ENCODE measurements around the gene STRA6. TPM values are rescaled to one million over a fixed set of nuclear protein-coding genes. Genes with fewer than 3 reads are reported as not detected.

STRA6 gene
- total and polyA plus RNA-seq, 3 donors from 2014 or later = 4.1 to 14.1 (median 9.3) TPM

DNA sequence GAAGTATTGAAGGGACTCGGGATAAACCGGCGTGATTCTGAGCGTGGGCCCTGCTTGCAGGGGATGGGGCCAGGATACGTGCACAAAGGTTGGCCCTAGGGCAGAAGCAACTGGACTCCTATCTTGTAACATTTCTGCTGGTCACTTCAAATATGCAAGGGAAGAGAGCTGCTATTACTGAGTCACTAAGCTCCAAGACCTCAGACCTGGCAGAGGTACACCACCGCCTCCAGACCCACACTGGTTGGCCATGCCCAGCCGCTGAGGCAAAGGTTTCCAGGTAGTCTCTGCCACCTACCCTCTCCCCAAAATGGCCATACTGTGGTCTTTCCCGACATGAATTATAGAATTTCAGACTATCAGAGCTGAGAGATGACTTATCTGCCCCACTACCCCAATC lies 13.4 kb upstream of the STRA6 start:
- H3K4me3 ChIP-seq = no peak overlapping the region
- no peaks in the 10 kb centered on the region for H3K27me3 ChIP-seq
- H3K36me3 ChIP-seq (ENCODE audit: low read depth, missing control alignments) = no peaks in the 10 kb centered on the region
- TF ChIP-seq CTCF (IDR thresholded peaks at IDR 0.05) (no peak), POLR2A (IDR thresholded peaks at IDR 0.05) (no peak)
- intact Hi-C loops (cut with DNase I; ENCODE audit: low total_unique reads) = no loop called here
- no peaks in the 10 kb centered on the region for H3K9me3 ChIP-seq
- no peaks in the 10 kb centered on the region for H3K4me1 ChIP-seq
- H3K27ac ChIP-seq = no peak overlapping the region
- DNase-seq = no peak
- 93 to 94% methylated on average over 8 of the region's 8 CpGs for WGBS, 2 donors

DNA sequence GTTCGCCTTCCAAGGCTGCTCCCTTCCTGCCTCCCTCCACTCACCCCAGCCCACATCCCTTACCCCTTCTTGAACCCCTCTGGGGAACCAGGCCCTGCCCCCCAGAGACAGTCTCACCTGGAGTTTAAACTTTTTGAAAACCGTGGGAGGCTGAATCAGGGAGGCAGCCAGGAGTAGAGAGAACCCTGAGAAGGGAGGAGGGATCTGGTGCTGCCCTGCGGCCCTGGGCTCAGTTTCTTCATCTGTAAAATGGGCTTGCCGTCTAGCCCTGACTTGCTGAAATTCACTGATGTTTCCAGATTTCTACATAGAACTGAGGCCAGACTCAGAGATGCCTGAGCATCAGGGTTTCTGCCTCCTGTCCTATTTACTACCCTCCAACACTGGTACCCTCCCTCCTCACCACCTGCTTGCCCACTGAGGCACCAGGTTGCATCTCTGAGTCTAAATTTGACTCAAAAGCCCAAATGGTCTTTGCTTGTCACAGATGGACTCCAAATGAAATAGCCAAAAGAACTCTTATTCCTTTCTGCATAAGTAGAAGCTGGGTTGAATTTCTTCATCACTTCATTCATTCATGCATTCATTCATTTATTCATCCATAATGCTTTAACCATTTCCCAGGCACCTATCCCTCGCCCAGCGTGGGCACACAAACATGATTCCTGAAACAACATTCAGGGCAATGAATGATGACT lies 11.9 kb upstream of the STRA6 start:
- 78 to 89% methylated on average over 6 of the region's 6 CpGs for WGBS, 2 donors

DNA sequence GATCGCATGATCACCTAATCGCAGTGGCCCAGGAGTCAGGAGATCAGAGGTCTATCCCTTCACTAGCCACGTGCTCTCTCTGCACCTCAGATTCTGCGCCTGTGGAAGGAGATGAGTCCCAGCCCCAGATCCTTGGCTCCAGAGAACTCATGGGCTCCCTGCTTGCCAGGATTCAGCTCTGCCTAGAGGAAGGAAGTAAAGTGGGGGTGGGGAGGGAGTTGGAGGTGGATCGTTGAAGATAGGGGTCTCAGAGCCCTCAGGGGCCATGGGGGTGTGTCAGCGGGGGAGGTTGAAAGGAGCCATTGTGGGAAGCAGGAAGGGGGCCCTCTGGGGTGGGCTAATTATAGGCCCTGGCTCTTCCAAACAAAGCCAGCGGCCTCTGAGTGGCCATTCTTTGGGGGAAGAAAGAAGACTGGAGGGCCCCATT lies 11.3 kb upstream of the STRA6 start:
- 62 to 72% methylated on average over 4 to 7 of the region's 7 CpGs for WGBS, 2 donors
- Histone ChIP-seq H3K9me3 (no peaks in the 10 kb centered on the region), H3K36me3 (ENCODE audit: low read depth, missing control alignments) (no peaks in the 10 kb centered on the region), H3K4me3 (no peak overlapping the region), H3K4me1 (peaks cover 5% of the 10 kb centered on the region), H3K27ac (no peak overlapping the region), H3K27me3 (no peaks in the 10 kb centered on the region)
- DNase-seq = no peak
- TF ChIP-seq CTCF (IDR thresholded peaks at IDR 0.05) (no peak), POLR2A (IDR thresholded peaks at IDR 0.05) (no peak)
- intact Hi-C loops (cut with DNase I; ENCODE audit: low total_unique reads) = no loop called here

More for the DNA sequence above, 11.9 kb upstream of the STRA6 start:
- Histone ChIP-seq H3K27me3 (no peaks in the 10 kb centered on the region), H3K4me1 (no peaks in the 10 kb centered on the region), H3K36me3 (ENCODE audit: low read depth, missing control alignments) (no peaks in the 10 kb centered on the region), H3K27ac (no peak overlapping the region), H3K4me3 (no peak overlapping the region), H3K9me3 (no peaks in the 10 kb centered on the region)
- TF ChIP-seq CTCF (IDR thresholded peaks at IDR 0.05) (no peak), POLR2A (IDR thresholded peaks at IDR 0.05) (no peak)
- intact Hi-C loops (cut with DNase I; ENCODE audit: low total_unique reads) = no loop called here
- no peak for DNase-seq

- no peaks in the 10 kb centered on the region for H3K9me3 ChIP-seq
- DNase-seq = no peak
- TF ChIP-seq CTCF (IDR thresholded peaks at IDR 0.05) (no peak), POLR2A (IDR thresholded peaks at IDR 0.05) (no peak)
- H3K36me3 ChIP-seq (ENCODE audit: low read depth, missing control alignments) = no peaks in the 10 kb centered on the region
- intact Hi-C loops (cut with DNase I; ENCODE audit: low total_unique reads) = no loop called here
- H3K27ac ChIP-seq = no peak overlapping the region
- H3K4me1 ChIP-seq = peaks cover 16% of the 10 kb centered on the region
- no peaks in the 10 kb centered on the region for H3K27me3 ChIP-seq
- 83 to 85% methylated on average over 9 of the region's 9 CpGs for WGBS, 2 donors
- H3K4me3 ChIP-seq = no peak overlapping the region
These were observed 9.9 kb upstream of the STRA6 start for GRCh38 chr15:74212494-74212893.

DNA sequence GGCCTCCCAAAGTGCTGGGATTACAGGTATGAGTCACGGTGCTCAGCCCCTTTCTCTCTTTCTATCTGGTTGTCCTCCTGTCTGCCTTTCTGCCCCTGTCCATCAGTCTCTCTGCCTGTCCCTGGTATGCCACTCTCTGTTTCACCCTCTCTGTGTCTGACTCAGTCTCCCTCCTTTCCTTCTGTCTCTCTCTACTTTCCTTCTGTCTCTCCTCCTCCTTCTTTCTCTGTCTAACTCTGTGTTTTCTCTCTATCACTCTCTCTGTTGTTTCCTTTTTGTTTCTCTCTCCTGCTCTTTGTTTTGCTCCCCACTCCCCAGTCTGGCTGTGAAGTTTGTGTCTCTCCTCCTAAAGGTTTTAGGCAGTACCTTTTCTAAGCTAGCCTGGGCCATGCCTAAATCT lies 9.1 kb upstream of the STRA6 start:
- no peaks in the 10 kb centered on the region for H3K36me3 ChIP-seq (ENCODE audit: low read depth, missing control alignments)
- WGBS, 2 donors = 89 to 94% methylated on average over 1 of the region's 1 CpG
- intact Hi-C loops (cut with DNase I; ENCODE audit: low total_unique reads) = no loop called here
- no peak overlapping the region for H3K4me3 ChIP-seq
- TF ChIP-seq POLR2A (IDR thresholded peaks at IDR 0.05) (no peak), CTCF (IDR thresholded peaks at IDR 0.05) (no peak)
- H3K27me3 ChIP-seq = no peaks in the 10 kb centered on the region
- DNase-seq = no peak
- H3K27ac ChIP-seq = no peak overlapping the region
- peaks cover 24% of the 10 kb centered on the region for H3K4me1 ChIP-seq
- no peaks in the 10 kb centered on the region for H3K9me3 ChIP-seq
